Neural cell (in vitro differentiated cells): ENCODE data around the gene DPPA4. TPM values are rescaled to one million over a fixed set of nuclear protein-coding genes. Genes with fewer than 3 reads are reported as not detected.
A peak's percentile ranks its signal among the peaks of the same experiment; 100 is the strongest.

Experiments
- H2AFZ ChIP-seq: fragments of 200-600, 300-800 bp; sonication (generic), shearing (Covaris generic); 2 replicates; pipeline ENCODE4 v1.6.0; 2014; ENCODE audit warnings: low read depth, mild to moderate bottlenecking, antibody characterized with exemption, low read length, moderate library complexity
- H3F3A ChIP-seq: fragments of 200-600 bp; shearing (Covaris generic); 2 replicates; pipeline ENCODE4 v1.6.1; 2016; ENCODE audit warnings: mild to moderate bottlenecking, moderate library complexity, mixed read lengths, antibody characterized with exemption, low read length; ENCODE audit not compliant: insufficient read depth, poor library complexity, severe bottlenecking
- H3K27ac ChIP-seq: fragments of 200-600, 300-800 bp; sonication (generic), shearing (Covaris generic); 2 replicates; pipeline ENCODE4 v1.5.1; 2014; ENCODE audit warnings: mild to moderate bottlenecking, low read length, moderate library complexity
- H3K27me3 ChIP-seq: fragments of 300-800, 200-600 bp; sonication (generic), shearing (Covaris generic); 2 replicates; pipeline ENCODE4 v1.6.0; 2014; ENCODE audit warnings: mild to moderate bottlenecking, low read depth, low read length, moderate library complexity; ENCODE audit not compliant: insufficient read depth
- H3K36me3 ChIP-seq: fragments of 300-800, 200-600 bp; sonication (generic), shearing (Covaris generic); 2 replicates; pipeline ENCODE4 v1.5.1; 2014; ENCODE audit warnings: mild to moderate bottlenecking, antibody characterized with exemption, low read length, moderate library complexity; ENCODE audit not compliant: insufficient read depth
- H3K4me2 ChIP-seq: fragments of 300-800, 200-600 bp; sonication (generic), shearing (Covaris generic); 2 replicates; pipeline ENCODE4 v1.6.0; 2014; ENCODE audit warnings: mild to moderate bottlenecking, low read length
- H3K4me3 ChIP-seq: fragments of 300-800, 200-600 bp; sonication (generic), shearing (Covaris generic); 2 replicates; pipeline ENCODE4 v1.5.1; 2014; ENCODE audit warnings: mild to moderate bottlenecking, low read length, moderate library complexity
- H3K79me2 ChIP-seq: fragments of 200-600 bp; shearing (Covaris generic); replicated peaks from 2 replicates; pipeline ENCODE4 v1.6.0; 2014; ENCODE audit warnings: mild to moderate bottlenecking, low read length, moderate library complexity; ENCODE audit not compliant: insufficient read depth
- H3K9ac ChIP-seq: fragments of 300-800, 200-600 bp; sonication (generic), shearing (Covaris generic); 2 replicates; pipeline ENCODE4 v1.6.1; 2016; ENCODE audit warnings: mild to moderate bottlenecking, low read length, mixed read lengths
- H3K9me2 ChIP-seq: fragments of 200-600 bp; shearing (Covaris generic); 2 replicates; pipeline ENCODE4 v1.6.1; 2016; ENCODE audit warnings: mild to moderate bottlenecking, low read length, mixed read lengths; ENCODE audit not compliant: insufficient read depth
- H3K9me3 ChIP-seq: fragments of 200-600, 300-800 bp; sonication (generic), shearing (Covaris generic); 2 replicates; pipeline ENCODE4 v1.6.1; 2016; ENCODE audit warnings: mild to moderate bottlenecking, mixed run types, low read length, moderate library complexity, mixed read lengths
- H4K20me1 ChIP-seq: fragments of 200-600 bp; shearing (Covaris generic); 2 replicates; pipeline ENCODE4 v1.6.1; 2016; ENCODE audit warnings: mild to moderate bottlenecking, mixed run types; ENCODE audit not compliant: insufficient read depth
- EP300 ChIP-seq: fragments of 450-650 bp; conservative IDR thresholded peaks from 2 replicates; pipeline ENCODE4 v1.6.1; 2014; ENCODE audit warnings: antibody characterized with exemption, mild to moderate bottlenecking, moderate library complexity; ENCODE audit not compliant: poor library complexity, severe bottlenecking
- EZH2 ChIP-seq: fragments of 200-600, 300-800 bp; shearing (Covaris generic), sonication (generic); IDR thresholded peaks from 2 replicates; pipeline ENCODE4 v1.6.1; 2014; ENCODE audit warnings: antibody characterized with exemption, low read length, borderline replicate concordance, mild to moderate bottlenecking; ENCODE audit not compliant: insufficient read depth, poor library complexity, severe bottlenecking
- MXI1 ChIP-seq: fragments of 450-650 bp; conservative IDR thresholded peaks from 2 replicates; pipeline ENCODE4 v1.6.1; 2014; ENCODE audit warnings: antibody characterized with exemption, mild to moderate bottlenecking; ENCODE audit not compliant: poor library complexity, severe bottlenecking
- POLR2AphosphoS5 ChIP-seq: IDR thresholded peaks from 2 replicates; pipeline ENCODE4 v1.6.1; 2012
- RAD21 ChIP-seq: fragments of 450-650 bp; conservative IDR thresholded peaks from 2 replicates; pipeline ENCODE4 v1.6.1; 2014; ENCODE audit warnings: antibody characterized with exemption, mild to moderate bottlenecking, moderate library complexity
- SMC3 ChIP-seq: fragments of 450-650 bp; conservative IDR thresholded peaks from 2 replicates; pipeline ENCODE4 v1.6.1; 2014; ENCODE audit warnings: antibody characterized with exemption, mild to moderate bottlenecking, moderate library complexity; ENCODE audit not compliant: poor library complexity
- TAF1 ChIP-seq: IDR thresholded peaks from 2 replicates; pipeline ENCODE4 v1.6.1; 2012; ENCODE audit warnings: low read depth
- polyA minus RNA-seq: library from RNA; depleted of rRNA, polyadenylated mRNA; stranded (reverse); fragments of >200 nt; gene quantifications from 2 replicates; pipeline ENCODE4 v1.2.3, GENCODE V29; 2014
- polyA plus RNA-seq: library from polyadenylated mRNA; depleted of rRNA; stranded (reverse); fragments of >200 nt; gene quantifications from 2 replicates; pipeline ENCODE4 v1.2.3, GENCODE V29; 2014
- TF ChIP-seq, protein P1 (sequence below): fragments of 450-650 bp; IDR thresholded peaks from 2 replicates; pipeline ENCODE4 v1.5.1; 2014; ENCODE audit warnings: antibody characterized with exemption, mild to moderate bottlenecking, moderate library complexity; ENCODE audit not compliant: poor library complexity, severe bottlenecking
- TF ChIP-seq, protein P2 (sequence below): IDR thresholded peaks from 2 replicates; pipeline ENCODE4 v1.6.1; 2012; ENCODE audit warnings: borderline replicate concordance

DPPA4 gene
- polyA plus RNA-seq (1.2 and 1.6 TPM in 2 replicates), polyA minus RNA-seq (0.23 TPM in 1 of 2 replicates, not detected in the other)

DNA sequence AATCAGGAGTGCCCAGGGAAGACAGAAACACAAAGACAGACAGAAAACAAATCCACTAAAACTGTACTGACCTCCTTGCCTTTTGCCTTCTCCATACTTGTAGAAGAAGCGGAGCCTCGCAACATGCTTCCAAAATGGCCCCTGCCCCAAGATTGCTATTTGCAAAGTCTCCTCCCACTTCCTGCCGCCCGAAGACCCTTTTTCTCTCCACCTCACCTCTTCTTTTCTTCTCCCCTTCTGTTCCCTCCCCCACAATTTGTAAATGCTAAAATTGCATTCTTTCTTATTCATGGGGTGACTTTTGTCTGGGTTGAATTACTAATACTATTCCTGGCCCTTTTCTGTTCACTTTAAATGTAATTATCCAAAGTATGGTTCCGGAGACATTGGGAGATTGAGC, at the start of gene DPPA4:
Gene DPPA4 (minus strand): TSS at position 154 of the 400 bp plus-strand sequence. CDS start 29 bp downstream, at position 125.
- no peaks in the 10 kb centered on the region for H3K27me3 ChIP-seq
- H4K20me1 ChIP-seq: no peaks in the 10 kb centered on the region
- no peak within 1 kb of the TSS for H3K9ac ChIP-seq
- H3F3A ChIP-seq: no peaks in the 10 kb centered on the region
- H2AFZ ChIP-seq: no peak within 1 kb of the TSS
- TF ChIP-seq, protein P1, sequence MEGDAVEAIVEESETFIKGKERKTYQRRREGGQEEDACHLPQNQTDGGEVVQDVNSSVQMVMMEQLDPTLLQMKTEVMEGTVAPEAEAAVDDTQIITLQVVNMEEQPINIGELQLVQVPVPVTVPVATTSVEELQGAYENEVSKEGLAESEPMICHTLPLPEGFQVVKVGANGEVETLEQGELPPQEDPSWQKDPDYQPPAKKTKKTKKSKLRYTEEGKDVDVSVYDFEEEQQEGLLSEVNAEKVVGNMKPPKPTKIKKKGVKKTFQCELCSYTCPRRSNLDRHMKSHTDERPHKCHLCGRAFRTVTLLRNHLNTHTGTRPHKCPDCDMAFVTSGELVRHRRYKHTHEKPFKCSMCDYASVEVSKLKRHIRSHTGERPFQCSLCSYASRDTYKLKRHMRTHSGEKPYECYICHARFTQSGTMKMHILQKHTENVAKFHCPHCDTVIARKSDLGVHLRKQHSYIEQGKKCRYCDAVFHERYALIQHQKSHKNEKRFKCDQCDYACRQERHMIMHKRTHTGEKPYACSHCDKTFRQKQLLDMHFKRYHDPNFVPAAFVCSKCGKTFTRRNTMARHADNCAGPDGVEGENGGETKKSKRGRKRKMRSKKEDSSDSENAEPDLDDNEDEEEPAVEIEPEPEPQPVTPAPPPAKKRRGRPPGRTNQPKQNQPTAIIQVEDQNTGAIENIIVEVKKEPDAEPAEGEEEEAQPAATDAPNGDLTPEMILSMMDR: no peak
- no peak for TF ChIP-seq EP300
- TF ChIP-seq EZH2: no peak
- TF ChIP-seq SMC3: no peak
- TF ChIP-seq TAF1: no peak
- TF ChIP-seq MXI1: no peak
- TF ChIP-seq POLR2AphosphoS5: no peak
- TF ChIP-seq, protein P2, sequence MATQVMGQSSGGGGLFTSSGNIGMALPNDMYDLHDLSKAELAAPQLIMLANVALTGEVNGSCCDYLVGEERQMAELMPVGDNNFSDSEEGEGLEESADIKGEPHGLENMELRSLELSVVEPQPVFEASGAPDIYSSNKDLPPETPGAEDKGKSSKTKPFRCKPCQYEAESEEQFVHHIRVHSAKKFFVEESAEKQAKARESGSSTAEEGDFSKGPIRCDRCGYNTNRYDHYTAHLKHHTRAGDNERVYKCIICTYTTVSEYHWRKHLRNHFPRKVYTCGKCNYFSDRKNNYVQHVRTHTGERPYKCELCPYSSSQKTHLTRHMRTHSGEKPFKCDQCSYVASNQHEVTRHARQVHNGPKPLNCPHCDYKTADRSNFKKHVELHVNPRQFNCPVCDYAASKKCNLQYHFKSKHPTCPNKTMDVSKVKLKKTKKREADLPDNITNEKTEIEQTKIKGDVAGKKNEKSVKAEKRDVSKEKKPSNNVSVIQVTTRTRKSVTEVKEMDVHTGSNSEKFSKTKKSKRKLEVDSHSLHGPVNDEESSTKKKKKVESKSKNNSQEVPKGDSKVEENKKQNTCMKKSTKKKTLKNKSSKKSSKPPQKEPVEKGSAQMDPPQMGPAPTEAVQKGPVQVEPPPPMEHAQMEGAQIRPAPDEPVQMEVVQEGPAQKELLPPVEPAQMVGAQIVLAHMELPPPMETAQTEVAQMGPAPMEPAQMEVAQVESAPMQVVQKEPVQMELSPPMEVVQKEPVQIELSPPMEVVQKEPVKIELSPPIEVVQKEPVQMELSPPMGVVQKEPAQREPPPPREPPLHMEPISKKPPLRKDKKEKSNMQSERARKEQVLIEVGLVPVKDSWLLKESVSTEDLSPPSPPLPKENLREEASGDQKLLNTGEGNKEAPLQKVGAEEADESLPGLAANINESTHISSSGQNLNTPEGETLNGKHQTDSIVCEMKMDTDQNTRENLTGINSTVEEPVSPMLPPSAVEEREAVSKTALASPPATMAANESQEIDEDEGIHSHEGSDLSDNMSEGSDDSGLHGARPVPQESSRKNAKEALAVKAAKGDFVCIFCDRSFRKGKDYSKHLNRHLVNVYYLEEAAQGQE: no peak
- H3K36me3 ChIP-seq: no peaks in the 10 kb centered on the region
- H3K79me2 ChIP-seq: peaks cover 10% of the 10 kb centered on the region
- no peaks in the 10 kb centered on the region for H3K9me2 ChIP-seq
- H3K9me3 ChIP-seq: no peaks in the 10 kb centered on the region
- no peak within 1 kb of the TSS for H3K27ac ChIP-seq
- H3K4me3 ChIP-seq: peak within 1 kb of the TSS; percentile 19
- no peak within 1 kb of the TSS for H3K4me2 ChIP-seq

DNA sequence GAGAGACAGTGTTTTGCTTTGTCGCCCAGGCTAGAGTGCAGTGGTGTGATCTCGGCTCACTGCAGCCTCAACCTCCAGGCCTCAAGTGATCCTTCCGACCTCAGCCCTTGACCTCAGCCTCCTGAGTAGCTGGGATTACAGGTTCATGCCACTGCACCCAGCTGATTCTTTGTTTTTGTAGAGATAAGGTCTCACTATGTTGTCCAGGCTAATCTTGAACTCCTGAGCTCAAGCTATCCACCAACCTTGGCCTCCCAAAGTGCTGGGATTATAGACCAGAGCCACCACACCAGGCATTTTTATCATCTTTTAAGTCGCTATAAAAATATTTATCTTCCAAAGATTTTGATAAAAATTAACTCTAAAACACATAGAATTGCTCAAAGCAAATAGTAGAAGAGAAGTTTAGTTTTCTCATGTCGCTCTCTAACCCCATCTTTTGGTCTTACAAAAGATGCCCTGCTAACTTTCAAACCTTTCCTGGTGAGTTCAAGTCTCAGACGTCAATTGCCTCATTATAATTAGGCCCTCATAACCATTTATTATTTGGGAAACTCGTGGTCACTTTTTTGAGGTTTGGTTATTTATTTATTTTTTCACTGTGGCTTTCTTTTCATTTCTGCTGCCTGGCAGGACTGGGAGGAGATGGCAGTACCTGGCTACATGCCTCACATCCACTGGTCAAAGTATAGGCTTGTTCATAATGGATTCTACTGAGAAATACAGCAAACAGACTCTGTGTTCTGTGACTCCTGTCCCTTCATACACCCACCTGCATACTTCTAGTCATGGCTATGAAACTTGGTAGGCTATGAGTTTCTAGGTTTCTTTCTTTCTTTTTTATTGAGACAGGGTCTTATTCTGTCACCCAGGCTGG, 48.3 kb upstream of the DPPA4 start:
- H3K4me2 ChIP-seq: no peak overlapping the region
- no peaks in the 10 kb centered on the region for H3K9me2 ChIP-seq
- no peaks in the 10 kb centered on the region for H3K36me3 ChIP-seq
- no peak overlapping the region for H3K4me3 ChIP-seq
- H3K27ac ChIP-seq: no peak overlapping the region
- no peaks in the 10 kb centered on the region for H3K9me3 ChIP-seq
- H3K79me2 ChIP-seq: no peaks in the 10 kb centered on the region
- no peak overlapping the region for H3K9ac ChIP-seq
- no peaks in the 10 kb centered on the region for H3F3A ChIP-seq
- H4K20me1 ChIP-seq: no peaks in the 10 kb centered on the region
- no peak for TF ChIP-seq RAD21
- TF ChIP-seq SMC3: no peak
- TF ChIP-seq POLR2AphosphoS5: no peak
- TF ChIP-seq, protein P2: no peak
- TF ChIP-seq, protein P1: no peak
- TF ChIP-seq MXI1: no peak
- no peak for TF ChIP-seq EZH2
- TF ChIP-seq TAF1: no peak
- no peak for TF ChIP-seq EP300
- no peaks in the 10 kb centered on the region for H3K27me3 ChIP-seq
- H2AFZ ChIP-seq: no peak overlapping the region
